Type B pancreatic cell (in vitro differentiated cells): Measurements from ENCODE around the gene PTPRR. TPM values are rescaled to one million over a fixed set of nuclear protein-coding genes. Genes with fewer than 3 reads are reported as not detected.
"Not testable (repeated sequence)": the region's sequence is repeated elsewhere in the genome, so short reads cannot be mapped to it uniquely, and the experiment has no call there.

Experiments used
- DNase-seq: peaks from one replicate; pipeline ENCODE4 v3.0.0; 2021; ENCODE audit warnings: mixed read lengths; ENCODE audit not compliant: unreplicated experiment; ENCODE audit errors: extremely low spot score
- H3K27ac Mint-ChIP-seq: 2 replicates; pipeline ENCODE4 v1.8.0; 2021; ENCODE audit warnings: mild to moderate bottlenecking, mixed read lengths
- H3K27me3 Mint-ChIP-seq: 2 replicates; pipeline ENCODE4 v1.8.0; 2021; ENCODE audit warnings: mixed read lengths
- H3K36me3 Mint-ChIP-seq: 2 replicates; pipeline ENCODE4 v1.8.0; 2021; ENCODE audit warnings: mixed read lengths
- H3K4me1 Mint-ChIP-seq: one replicate; pipeline ENCODE4 v1.8.0; 2021; ENCODE audit warnings: mixed read lengths; ENCODE audit not compliant: unreplicated experiment
- H3K4me3 Mint-ChIP-seq: 2 replicates; pipeline ENCODE4 v1.8.0; 2021; ENCODE audit warnings: mild to moderate bottlenecking, mixed read lengths
- H3K9me3 Mint-ChIP-seq: 2 replicates; pipeline ENCODE4 v1.8.0; 2021; ENCODE audit warnings: mixed read lengths
- total RNA-seq: library from RNA; stranded (reverse); gene quantifications from 2 replicates; pipeline ENCODE4 v1.2.1, GENCODE V29; 2021; ENCODE audit warnings: low replicate concordance
- TF ChIP-seq, protein P1 (sequence below): fragments of 200-600 bp; sonication (generic); conservative IDR thresholded peaks from 2 replicates; pipeline ENCODE4 v1.5.0; 2021; ENCODE audit warnings: antibody characterized with exemption, mild to moderate bottlenecking

PTPRR gene
- total RNA-seq, 1 donor from 2014 or later: 0.77 TPM

DNA sequence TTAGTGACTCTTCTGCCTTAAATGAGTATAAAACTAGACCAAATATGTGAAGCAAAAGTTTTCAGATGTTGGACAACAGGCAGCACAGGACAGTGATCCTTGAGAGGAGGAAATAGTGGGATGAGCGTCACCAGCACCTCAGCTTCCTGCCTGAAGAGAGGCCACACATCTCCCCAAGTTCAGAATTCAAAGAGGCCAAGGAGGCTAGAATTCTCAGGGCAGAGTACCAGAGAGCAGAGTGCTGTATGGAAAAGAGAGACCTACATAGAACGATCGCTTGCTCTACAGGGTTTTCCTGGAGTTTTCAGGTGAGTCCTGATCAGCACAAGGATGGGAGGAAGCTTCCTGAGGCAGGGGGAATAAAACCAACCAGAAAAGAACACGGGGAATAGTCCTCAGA lies 107.0 kb downstream of the PTPRR start:
- H3K36me3 Mint-ChIP-seq: peaks cover 3% of the 10 kb centered on the region

DNA sequence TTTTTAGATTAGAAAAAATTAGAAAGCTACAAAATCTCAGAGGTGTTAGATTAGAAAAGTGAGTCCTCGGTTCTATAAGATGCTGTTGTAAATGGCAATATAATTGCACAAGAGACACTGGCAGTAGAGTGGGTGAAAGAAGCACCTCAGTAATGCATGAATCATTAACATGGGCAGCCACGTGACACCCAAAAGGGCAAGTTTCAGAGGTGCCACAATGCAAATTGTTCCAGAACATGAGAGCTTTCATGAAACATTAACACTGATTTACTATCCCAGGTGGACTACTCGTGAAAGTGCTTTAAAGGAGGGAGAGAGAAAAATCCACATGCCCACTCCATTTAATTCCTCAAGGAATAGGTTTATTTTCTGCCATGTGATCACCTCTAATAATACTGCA lies 108.4 kb downstream of the PTPRR start:
- Mint-ChIP-seq H3K4me3 (no peak overlapping the region), H3K27ac (no peak overlapping the region), H3K27me3 (no peaks in the 10 kb centered on the region), H3K4me1 (no peaks in the 10 kb centered on the region), H3K9me3 (peaks cover 20% of the 10 kb centered on the region), H3K36me3 (peaks cover 6% of the 10 kb centered on the region)
- TF ChIP-seq, protein P1, sequence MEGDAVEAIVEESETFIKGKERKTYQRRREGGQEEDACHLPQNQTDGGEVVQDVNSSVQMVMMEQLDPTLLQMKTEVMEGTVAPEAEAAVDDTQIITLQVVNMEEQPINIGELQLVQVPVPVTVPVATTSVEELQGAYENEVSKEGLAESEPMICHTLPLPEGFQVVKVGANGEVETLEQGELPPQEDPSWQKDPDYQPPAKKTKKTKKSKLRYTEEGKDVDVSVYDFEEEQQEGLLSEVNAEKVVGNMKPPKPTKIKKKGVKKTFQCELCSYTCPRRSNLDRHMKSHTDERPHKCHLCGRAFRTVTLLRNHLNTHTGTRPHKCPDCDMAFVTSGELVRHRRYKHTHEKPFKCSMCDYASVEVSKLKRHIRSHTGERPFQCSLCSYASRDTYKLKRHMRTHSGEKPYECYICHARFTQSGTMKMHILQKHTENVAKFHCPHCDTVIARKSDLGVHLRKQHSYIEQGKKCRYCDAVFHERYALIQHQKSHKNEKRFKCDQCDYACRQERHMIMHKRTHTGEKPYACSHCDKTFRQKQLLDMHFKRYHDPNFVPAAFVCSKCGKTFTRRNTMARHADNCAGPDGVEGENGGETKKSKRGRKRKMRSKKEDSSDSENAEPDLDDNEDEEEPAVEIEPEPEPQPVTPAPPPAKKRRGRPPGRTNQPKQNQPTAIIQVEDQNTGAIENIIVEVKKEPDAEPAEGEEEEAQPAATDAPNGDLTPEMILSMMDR: no peak
- no peak for DNase-seq

More for the DNA sequence above, 107.0 kb downstream of the PTPRR start:
- no peaks in the 10 kb centered on the region for H3K4me1 Mint-ChIP-seq
- TF ChIP-seq, protein P1: no peak
- H3K4me3 Mint-ChIP-seq: no peak overlapping the region
- H3K27ac Mint-ChIP-seq: no peak overlapping the region
- peaks cover 15% of the 10 kb centered on the region for H3K9me3 Mint-ChIP-seq
- DNase-seq: no peak
- no peaks in the 10 kb centered on the region for H3K27me3 Mint-ChIP-seq

DNA sequence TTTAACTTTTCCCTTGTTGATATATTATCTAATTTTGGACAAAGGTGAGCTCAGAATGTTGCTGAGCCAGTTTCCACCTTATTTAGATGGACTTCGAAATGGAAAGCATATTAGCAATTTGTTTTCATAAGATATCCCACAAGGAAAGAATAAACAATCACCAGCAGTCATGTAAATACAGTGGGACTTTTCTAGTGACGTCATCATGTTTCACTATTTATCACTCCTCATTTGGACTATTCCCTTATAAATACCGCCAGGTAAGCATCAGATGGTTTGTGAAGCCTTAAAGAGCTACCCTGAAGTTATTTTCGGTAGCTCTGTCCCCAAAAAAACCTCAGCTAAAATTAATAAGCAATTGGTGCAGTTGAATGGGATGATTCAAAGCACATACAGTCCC lies 110.7 kb downstream of the PTPRR start:
- DNase-seq: no peak
- H3K4me3 Mint-ChIP-seq: no peak overlapping the region
- no peaks in the 10 kb centered on the region for H3K4me1 Mint-ChIP-seq
- H3K27me3 Mint-ChIP-seq: no peaks in the 10 kb centered on the region
- no peak overlapping the region for H3K27ac Mint-ChIP-seq
- H3K36me3 Mint-ChIP-seq: peaks cover 6% of the 10 kb centered on the region
- H3K9me3 Mint-ChIP-seq: peaks cover 26% of the 10 kb centered on the region
- TF ChIP-seq, protein P1: no peak

DNA sequence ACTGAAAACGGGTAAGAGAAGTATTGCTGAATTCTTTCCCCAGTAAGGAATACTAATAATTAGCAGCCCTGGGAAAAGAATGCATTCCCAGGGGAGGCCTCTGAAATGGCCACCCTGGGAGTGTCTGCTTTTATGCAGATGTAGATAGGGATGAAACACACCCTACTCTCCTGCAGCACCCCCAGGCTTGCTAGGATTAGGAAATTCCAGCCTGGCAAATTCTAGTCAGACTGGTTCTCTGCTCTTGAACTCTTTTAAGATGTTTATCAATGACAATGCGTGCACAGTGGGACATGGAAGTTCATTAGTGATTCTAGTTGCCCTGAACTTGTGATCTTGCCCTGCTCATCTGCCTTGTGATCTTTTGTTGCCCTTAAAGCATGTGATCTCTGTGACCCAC lies 112.5 kb downstream of the PTPRR start:
- not testable (repeated sequence) for H3K4me3 Mint-ChIP-seq, H3K27me3 Mint-ChIP-seq, DNase-seq, H3K27ac Mint-ChIP-seq, H3K4me1 Mint-ChIP-seq, H3K36me3 Mint-ChIP-seq
- peaks cover 19% of the 10 kb centered on the region for H3K9me3 Mint-ChIP-seq

DNA sequence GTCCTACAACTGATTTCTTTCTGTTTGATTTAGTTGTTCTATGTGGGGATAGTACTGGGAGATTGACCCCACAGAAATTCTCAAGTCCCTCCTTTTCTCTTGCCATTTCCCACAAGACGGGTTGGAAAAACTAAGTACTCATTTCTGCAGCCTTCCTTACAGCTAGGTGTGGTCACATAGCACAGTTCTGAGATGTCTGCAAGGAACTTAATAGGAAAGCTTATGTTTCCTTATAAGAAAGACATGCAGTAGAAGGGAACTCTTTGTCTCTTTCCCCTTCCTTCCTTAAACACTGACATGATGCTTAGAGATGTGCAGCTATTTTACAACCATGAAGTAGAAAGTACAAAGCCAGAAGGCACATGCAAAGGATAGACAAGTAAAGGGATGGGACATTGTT lies 113.7 kb downstream of the PTPRR start:
- Mint-ChIP-seq H3K4me1 (no peaks in the 10 kb centered on the region), H3K27me3 (no peaks in the 10 kb centered on the region), H3K27ac (no peak overlapping the region), H3K9me3 (peaks cover 19% of the 10 kb centered on the region), H3K36me3 (peaks cover 6% of the 10 kb centered on the region), H3K4me3 (no peak overlapping the region)
- TF ChIP-seq, protein P1: no peak
- no peak for DNase-seq

DNA sequence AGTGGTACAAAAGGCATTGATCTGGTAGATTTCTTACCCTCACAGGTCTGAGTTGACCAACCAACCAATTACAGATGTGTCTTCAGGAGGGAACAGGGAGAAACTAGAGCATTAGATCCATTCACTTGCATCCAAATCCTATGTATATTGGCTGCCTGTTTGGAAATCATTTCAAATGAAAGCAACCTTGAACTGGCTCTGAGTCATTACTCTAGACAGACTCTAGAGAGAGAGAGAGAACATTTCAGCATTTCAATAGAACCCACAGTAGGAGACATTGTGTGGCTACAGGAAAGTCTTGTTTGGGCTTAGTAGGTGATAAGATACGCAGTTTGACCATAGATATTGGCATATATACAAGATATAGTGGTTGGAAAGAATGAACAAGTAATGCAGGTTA lies 114.5 kb downstream of the PTPRR start:
- H3K9me3 Mint-ChIP-seq: peaks cover 19% of the 10 kb centered on the region
- no peaks in the 10 kb centered on the region for H3K4me1 Mint-ChIP-seq
- TF ChIP-seq, protein P1: no peak
- peaks cover 6% of the 10 kb centered on the region for H3K36me3 Mint-ChIP-seq
- H3K27me3 Mint-ChIP-seq: no peaks in the 10 kb centered on the region
- H3K27ac Mint-ChIP-seq: no peak overlapping the region
- no peak for DNase-seq
- H3K4me3 Mint-ChIP-seq: no peak overlapping the region
